SK-N-DZ (cell line): ENCODE results near the gene HOXD3. TPM values are rescaled to one million over a fixed set of nuclear protein-coding genes. Genes with fewer than 3 reads are reported as not detected.

Experiments used
- DNase-seq: peaks from one replicate; pipeline ENCODE4 v3.0.0-alpha.2; 2015; ENCODE audit warnings: low spot score
- polyA plus RNA-seq, 2 experiments: library from polyadenylated mRNA; depleted of rRNA; stranded (reverse); fragments of >200 nt; gene quantifications; 2 replicates each; pipeline ENCODE4 v1.2.3, GENCODE V29; 2014

HOXD3 gene
- polyA plus RNA-seq (2014; cell fraction: cytosol; rRNA removed), result 1.6 and 2.3 TPM in 2 replicates
- polyA plus RNA-seq (2014; cell fraction: nucleus; rRNA removed), result 2.0 and 10.4 TPM in 2 replicates

DNA sequence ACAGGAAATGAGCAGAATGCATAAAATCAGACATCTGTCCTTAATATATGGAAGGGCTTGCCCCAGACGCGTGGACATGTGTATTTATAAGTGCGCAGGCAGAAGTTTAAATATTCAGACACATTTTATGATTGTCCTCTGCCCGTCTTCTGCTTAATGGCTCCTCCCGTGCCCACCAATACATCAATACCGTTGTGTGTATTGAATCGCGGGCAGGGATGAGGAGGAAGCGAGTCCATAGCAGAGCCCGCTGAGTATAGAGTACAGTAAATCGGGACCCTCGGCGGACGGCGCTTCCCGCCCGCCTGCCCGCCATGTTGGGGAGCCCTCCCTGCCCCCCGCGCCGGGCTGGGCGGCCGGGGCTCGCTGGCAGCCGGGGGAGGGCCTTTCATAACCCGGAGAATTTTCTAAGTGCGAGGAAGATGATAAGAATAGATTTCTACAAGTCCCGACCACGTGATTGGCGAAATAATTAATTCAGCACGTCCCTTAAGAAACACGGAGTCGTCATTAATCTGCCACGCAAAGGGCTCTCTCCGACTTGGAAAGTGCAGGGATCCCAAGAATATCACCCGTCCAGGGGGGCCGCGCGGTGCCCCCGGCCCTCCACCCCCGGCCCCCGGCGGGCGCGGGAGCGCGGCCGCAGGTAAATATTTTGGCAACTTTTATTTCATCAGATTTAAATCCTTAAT, at the start of gene HOXD3:
Gene HOXD3 (plus strand): TSS at position 501 of the 692 bp plus-strand sequence. CDS start 11,808 bp downstream, outside the sequence.
- no peak for DNase-seq

GRCh38 chr2:176107731-176108181, 49.4 kb upstream of the HOXD3 start:
- no peak for DNase-seq

GRCh38 chr2:176109192-176109901, 47.8 kb upstream of the HOXD3 start:
- DNase-seq, result no peak

DNA sequence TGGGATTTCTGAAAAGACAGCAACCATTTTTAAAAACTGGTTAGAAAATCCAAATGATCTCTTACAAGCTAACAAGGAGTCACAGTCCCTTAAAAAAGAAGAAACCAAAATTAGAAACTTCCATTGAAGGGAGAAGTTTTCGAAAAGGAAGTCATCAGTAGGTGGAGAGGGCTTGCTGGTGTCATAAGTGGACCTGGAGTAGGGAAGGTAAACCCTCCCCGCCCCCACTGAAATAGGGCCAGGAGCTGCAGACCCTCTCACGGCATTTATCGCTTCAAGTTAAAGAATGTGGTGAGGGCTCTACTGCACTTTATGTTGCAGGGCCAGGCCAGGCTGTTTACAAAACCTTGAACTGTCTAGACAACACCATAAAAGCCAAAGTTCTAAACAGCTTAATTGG, 47.2 kb upstream of the HOXD3 start:
- no peak for DNase-seq

- DNase-seq, result no peak
Measured at GRCh38 chr2:176110415-176111308, 46.4 kb upstream of the HOXD3 start.

DNA sequence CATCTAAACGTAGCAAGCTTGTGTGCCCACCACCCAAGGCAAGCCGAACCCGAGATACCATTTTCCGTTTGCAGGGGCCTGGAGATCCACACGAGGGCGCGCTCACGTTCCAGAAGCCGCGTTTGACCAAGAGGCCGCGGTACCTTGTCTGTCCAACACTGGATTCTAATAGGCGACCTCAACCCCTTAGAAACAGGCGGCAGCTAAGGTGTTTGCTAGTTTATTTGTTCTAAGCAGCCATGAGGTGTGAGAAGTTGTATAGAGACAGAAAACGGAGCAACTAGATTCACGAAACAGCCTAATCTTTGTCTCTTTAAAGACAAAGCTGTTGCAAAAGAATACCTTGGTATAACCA, 45.8 kb upstream of the HOXD3 start:
- peak; percentile 81 for DNase-seq

GRCh38 chr2:176111846-176112374, 45.2 kb upstream of the HOXD3 start:
- DNase-seq, result no peak

DNA sequence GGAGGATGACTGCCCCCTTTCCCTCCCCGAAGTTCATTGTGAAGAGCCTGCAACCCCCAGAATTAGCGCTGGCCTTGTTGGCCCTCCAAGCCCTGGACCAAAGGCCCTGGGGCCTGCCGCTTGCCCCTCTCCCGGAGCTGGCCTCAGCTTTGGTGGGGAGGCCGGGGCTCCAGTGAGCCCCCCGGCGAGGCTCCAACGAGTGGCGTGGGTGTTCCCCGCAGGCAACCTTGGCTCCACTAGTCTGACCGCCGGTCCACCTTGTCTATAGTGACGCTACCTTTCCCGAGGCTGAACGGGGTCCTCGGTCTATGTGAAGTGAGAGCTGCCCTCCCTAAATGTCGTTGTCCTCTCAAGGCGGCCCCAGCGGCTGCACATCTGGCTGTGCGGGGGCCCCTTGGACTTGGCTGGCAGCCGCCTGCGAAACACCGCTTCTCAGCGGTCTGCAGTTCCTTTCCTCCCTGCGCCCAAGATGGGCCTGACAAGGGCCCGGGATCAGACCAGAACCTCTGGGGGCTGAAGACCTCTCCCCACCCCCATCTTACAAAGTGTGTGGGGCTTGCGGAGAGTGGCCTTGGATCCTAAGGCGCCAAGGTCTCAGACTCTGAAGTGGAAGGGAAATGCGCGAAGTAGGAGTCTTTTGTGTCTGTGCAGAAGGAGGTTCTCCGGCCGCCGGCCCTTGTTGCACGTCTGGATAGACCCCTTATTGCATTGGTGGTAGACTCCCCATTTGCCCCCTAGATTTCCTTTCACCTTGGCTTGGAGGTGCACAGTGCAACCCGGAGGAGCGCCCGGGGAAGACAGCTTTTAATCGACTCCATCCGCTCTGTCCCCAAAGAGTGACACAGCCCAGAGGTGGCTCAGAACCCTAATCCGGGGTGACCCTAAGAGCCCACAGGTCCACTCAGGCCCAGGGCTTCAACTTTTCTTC, 44.5 kb upstream of the HOXD3 start:
- no peak for DNase-seq

DNA sequence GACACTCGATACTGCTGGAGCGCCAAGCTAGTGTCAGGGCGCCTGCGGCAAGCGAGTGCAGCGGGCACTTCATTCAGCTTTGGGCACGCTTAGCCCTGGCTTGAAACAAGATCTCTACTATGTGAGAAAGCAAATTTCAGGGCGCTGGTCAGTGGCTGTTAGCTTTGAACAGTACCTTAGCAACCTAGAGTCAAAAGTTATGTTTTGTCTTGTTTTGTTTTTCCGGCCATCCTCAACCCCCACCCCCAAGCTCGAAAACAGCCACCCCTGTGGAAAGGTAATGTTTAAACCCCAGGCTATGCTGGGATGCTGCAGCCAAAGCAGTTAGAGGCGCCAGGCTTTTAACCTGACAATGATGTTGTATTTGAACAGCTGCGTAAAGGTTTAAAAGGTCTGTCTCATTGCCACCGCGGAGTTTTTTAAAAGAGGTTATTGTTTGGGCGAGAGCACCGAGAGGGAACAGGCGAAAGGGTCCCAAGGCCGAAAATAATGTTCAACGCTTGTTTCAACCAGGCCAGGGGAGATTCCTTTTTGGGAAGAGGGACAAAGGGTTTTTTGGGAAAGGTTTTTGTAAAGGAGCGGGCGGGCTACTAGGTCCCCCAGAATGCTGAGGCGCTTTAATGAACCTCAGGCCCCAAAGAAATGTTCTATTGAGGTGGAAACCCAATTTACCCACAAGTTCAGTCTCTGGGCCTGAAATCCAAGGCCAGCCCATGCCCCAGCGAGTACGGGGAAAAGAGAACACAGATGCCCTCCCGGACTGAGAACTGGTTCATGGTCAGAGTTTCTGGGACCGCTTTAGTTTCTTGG, 42.8 kb upstream of the HOXD3 start:
- DNase-seq, result no peak

- DNase-seq, result no peak
Measured at GRCh38 chr2:176114930-176115625, 42.0 kb upstream of the HOXD3 start.

DNA sequence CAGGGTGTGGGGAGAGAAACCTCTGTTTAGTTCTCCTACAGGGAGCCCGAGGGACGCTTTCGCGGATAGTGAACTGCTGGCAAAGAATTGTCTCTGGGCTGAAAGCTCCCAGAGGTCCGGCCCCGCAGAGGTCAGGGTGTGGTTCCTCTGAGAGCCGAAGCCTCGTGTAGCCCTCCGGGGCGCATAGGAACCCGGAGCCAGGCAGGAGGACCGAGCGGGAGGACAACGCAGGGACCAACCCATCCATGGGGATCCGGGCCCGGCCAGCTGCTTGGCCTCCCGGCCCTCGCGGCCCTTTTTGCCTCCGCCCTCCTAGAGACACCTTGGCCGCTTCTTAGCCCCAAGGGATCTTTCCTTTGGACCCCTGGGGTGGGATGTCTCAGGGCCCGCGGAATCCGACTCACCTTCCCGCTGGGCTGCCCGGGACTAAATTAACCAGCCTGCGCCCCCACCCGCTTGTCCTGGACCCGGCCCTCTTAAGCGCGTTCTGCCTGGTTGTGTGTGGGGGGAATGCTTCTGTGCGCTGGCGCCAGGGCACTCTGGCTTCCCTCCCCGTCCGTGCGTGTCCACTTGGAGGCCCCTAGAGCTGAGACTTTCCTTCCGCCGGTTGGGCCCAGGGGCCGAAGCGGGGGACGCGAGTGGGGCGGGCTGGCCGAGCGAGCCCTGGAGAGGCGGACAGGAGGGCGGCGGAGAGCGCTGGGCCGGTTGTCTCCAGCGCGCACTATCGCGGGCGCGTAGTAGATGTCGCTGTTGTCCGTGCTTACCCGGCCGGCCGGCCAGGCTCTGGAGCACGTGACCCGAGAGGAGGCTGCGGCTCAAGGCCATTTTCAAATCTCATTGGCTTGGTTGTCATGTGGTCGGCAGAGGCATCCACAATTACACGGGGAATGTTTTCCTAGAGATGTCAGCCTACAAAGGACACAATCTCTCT, 41.0 kb upstream of the HOXD3 start, which contains the start of gene HOXD10:
Gene HOXD10 (plus strand): TSS at position 896 of the 931 bp plus-strand sequence. CDS start 56 bp downstream, outside the sequence.
- peak; percentile 92 for DNase-seq

DNA sequence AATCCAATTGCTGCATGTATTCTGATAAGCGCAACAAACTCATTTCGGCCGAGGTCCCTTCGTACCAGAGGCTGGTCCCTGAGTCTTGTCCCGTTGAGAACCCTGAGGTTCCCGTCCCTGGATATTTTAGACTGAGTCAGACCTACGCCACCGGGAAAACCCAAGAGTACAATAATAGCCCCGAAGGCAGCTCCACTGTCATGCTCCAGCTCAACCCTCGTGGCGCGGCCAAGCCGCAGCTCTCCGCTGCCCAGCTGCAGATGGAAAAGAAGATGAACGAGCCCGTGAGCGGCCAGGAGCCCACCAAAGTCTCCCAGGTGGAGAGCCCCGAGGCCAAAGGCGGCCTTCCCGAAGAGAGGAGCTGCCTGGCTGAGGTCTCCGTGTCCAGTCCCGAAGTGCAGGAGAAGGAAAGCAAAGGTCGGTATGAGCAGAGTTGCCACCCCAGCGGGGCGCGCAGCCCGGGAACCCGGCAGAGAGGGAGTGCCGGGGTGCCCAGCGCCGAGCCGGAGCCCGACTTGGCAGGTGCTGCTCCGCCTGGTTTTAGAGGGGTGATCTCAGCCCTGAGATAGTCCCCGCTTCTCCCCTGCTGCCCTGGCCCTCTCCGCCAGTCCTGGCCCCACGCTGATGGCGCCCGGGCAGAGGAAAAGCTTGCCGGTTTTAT, 39.8 kb upstream of the HOXD3 start:
- no peak for DNase-seq

- DNase-seq, result no peak
Measured at GRCh38 chr2:176117823-176118371, 39.2 kb upstream of the HOXD3 start.

GRCh38 chr2:176118601-176119339, 38.3 kb upstream of the HOXD3 start:
- peak; percentile 80 for DNase-seq

GRCh38 chr2:176120364-176121189, 36.5 kb upstream of the HOXD3 start:
- no peak for DNase-seq
